Left lung (tissue), 10 donors: ENCODE data around the gene ZNF580. TPM values are rescaled to one million over a fixed set of nuclear protein-coding genes. Genes with fewer than 3 reads are reported as not detected.

Experiments used
- ATAC-seq: fragments of 200-7000 bp; cut with Tn5 transposase; one replicate; pipeline ENCODE4 v1.9.1; 2020; ENCODE audit warnings: moderate library complexity
- DNase-seq, 4 donors: peaks; one replicate each; pipeline ENCODE4 v3.0.0-alpha.2; 2013 to 2020
- H3K27ac ChIP-seq, 2 donors: fragments of 200-600 bp; sonication (generic) in 1 of 2; one replicate each; pipeline versions ENCODE4 v1.5.0 to v1.8.0; 2020 to 2021
- H3K27me3 ChIP-seq, 2 donors: fragments of 200-600 bp; sonication (generic) in 1 of 2; one replicate each; pipeline versions ENCODE4 v1.5.0 to v1.8.0; 2020 to 2021
- H3K36me3 ChIP-seq, 2 donors: fragments of 200-600 bp; sonication (generic) in 1 of 2; one replicate each; pipeline versions ENCODE4 v1.5.0 to v1.8.0; 2020 to 2021
- H3K4me1 ChIP-seq, 2 donors: fragments of 200-600 bp; one replicate each; pipeline ENCODE4 v1.8.0; 2021
- H3K4me3 ChIP-seq, 2 donors: fragments of 200-600 bp; sonication (generic) in 1 of 2; one replicate each; pipeline versions ENCODE4 v1.5.0 to v1.8.0; 2020 to 2021; ENCODE audit warnings: mild to moderate bottlenecking in 1 of 2
- H3K9me3 ChIP-seq, 2 donors: fragments of 200-600 bp; sonication (generic) in 1 of 2; one replicate each; pipeline versions ENCODE4 v1.5.0 to v1.8.0; 2020 to 2021
- CTCF ChIP-seq, 2 donors: fragments of 200-600 bp; sonication (generic) in 1 of 2; IDR thresholded peaks; one replicate each; pipeline versions ENCODE4 v1.5.0 to v1.8.0; 2021; ENCODE audit warnings: antibody characterized with exemption in 2 of 2
- intact Hi-C, 2 donors: fragments of 100-400 bp; cut with DNase I; formaldehyde crosslinking; loops; one replicate each; pipeline versions ENCODE4 v1.11.2 to v1.14.2; 2022
- polyA plus RNA-seq, 6 donors: library from polyadenylated mRNA; unstranded; fragments of 120-200 nt; gene quantifications; one replicate each; pipeline ENCODE4 v1.2.1, GENCODE V29; 2013; ENCODE audit not compliant: insufficient read length in 6 of 6
- total RNA-seq, 2 donors: library from RNA; stranded (reverse); fragmentation: NEBNext Ultra II Directional; extraction: Animal tissue kit (Norgen Biotek cat#: 25700); gene quantifications; one replicate each; pipeline ENCODE4 v1.2.1, GENCODE V29; 2021
- donor health status: DM: no; HTN: yes; CAD: no.
- donor health status: DM: no; HTN: no; CAD: no.

ZNF580 gene
- total and polyA plus RNA-seq, 8 donors = 33.8 to 49.5 (median 39.1) TPM

- Histone ChIP-seq H3K36me3 (no peaks in the 10 kb centered on the region), H3K27ac (no peak overlapping the region), H3K9me3 (no peaks in the 10 kb centered on the region), H3K4me1 (peaks cover 17 to 70% of the 10 kb centered on the region in 2 donors), H3K4me3 (no peak overlapping the region), H3K27me3 (peaks cover 0 to under 1% of the 10 kb centered on the region in 2 donors)
- no peak for DNase-seq
- ATAC-seq = no peak
- intact Hi-C loops = no loop called here
- no peak for TF ChIP-seq CTCF (IDR thresholded peaks at IDR 0.05)
These were observed 4.1 kb upstream of the ZNF580 start for GRCh38 chr19:55636723-55637122.

- Histone ChIP-seq H3K36me3 (no peaks in the 10 kb centered on the region), H3K9me3 (no peaks in the 10 kb centered on the region), H3K27me3 (peaks cover 0 to 8% of the 10 kb centered on the region in 2 donors), H3K4me1 (peaks cover 17 to 70% of the 10 kb centered on the region in 2 donors), H3K4me3 (no peak overlapping the region), H3K27ac (no peak overlapping the region)
- TF ChIP-seq CTCF (IDR thresholded peaks at IDR 0.05) = no peak
- DNase-seq (peak in 1 of 4 donors; percentile 57), ATAC-seq (no peak)
- intact Hi-C loops = no loop called here
These were observed 3.3 kb upstream of the ZNF580 start for GRCh38 chr19:55637534-55637933.

- intact Hi-C loops = no loop called here
These were observed 1.9 kb upstream of the ZNF580 start for GRCh38 chr19:55638864-55639359.

GRCh38 chr19:55640043-55640576, 692 bp upstream of the ZNF580 start:
- Histone ChIP-seq H3K9me3 (no peaks in the 10 kb centered on the region), H3K4me1 (peaks cover 17 to 84% of the 10 kb centered on the region in 2 donors), H3K36me3 (peaks cover 0 to 5% of the 10 kb centered on the region in 2 donors), H3K27me3 (peaks cover 0 to 13% of the 10 kb centered on the region in 2 donors), H3K4me3 (peak overlapping the region; percentile 74 to 81), H3K27ac (peak overlapping the region; percentile 85 to 92)
- ATAC-seq (peak; percentile 47), DNase-seq (peak in 3 of 4 donors; percentile 77 to 91 (median 77))
- intact Hi-C loops = no loop called here
- peak; percentile 37 for TF ChIP-seq CTCF (IDR thresholded peaks at IDR 0.05)

More at GRCh38 chr19:55638864-55639359, 1.9 kb upstream of the ZNF580 start:
- peaks cover 0 to 13% of the 10 kb centered on the region in 2 donors for H3K27me3 ChIP-seq
- ATAC-seq (no peak), DNase-seq (peak in 1 of 4 donors; percentile 41)
- no peaks in the 10 kb centered on the region for H3K9me3 ChIP-seq
- peak in 1 of 2 donors; percentile 37 for TF ChIP-seq CTCF (IDR thresholded peaks at IDR 0.05)
- no peak overlapping the region for H3K4me3 ChIP-seq
- H3K36me3 ChIP-seq = no peaks in the 10 kb centered on the region
- H3K4me1 ChIP-seq = peaks cover 17 to 77% of the 10 kb centered on the region in 2 donors
- H3K27ac ChIP-seq = no peak overlapping the region

- peak overlapping the region; percentile 74 to 81 for H3K4me3 ChIP-seq
- peaks cover 0 to 12% of the 10 kb centered on the region in 2 donors for H3K36me3 ChIP-seq
- H3K27ac ChIP-seq = peak overlapping the region; percentile 85 to 92
- intact Hi-C loops = no loop called here
- H3K4me1 ChIP-seq = peaks cover 9 to 74% of the 10 kb centered on the region in 2 donors
- H3K9me3 ChIP-seq = no peaks in the 10 kb centered on the region
- H3K27me3 ChIP-seq = peaks cover 0 to 13% of the 10 kb centered on the region in 2 donors
- ATAC-seq (peak; percentile 0), DNase-seq (peak in 1 of 4 donors; percentile 21)
- no peak for TF ChIP-seq CTCF (IDR thresholded peaks at IDR 0.05)
These were observed 787 bp downstream of the ZNF580 start for GRCh38 chr19:55641426-55642152.
